Measurements from ENCODE around the gene SLC37A3.
"Not testable (repeated sequence)": the region's sequence is repeated elsewhere in the genome, so short reads cannot be mapped to it uniquely, and the experiment has no call there.

Gene SLC37A3

GRCh38 chr7:140342727-140343514 lies 55.4 kb downstream of the SLC37A3 start:
- DNase-seq, result peak; percentile 33

- DNase-seq, result not testable (repeated sequence)
These were observed 59.4 kb downstream of the SLC37A3 start for GRCh38 chr7:140338959-140339358.

GRCh38 chr7:140334341-140335057 lies 63.8 kb downstream of the SLC37A3 start:
- DNase-seq, result no peak

GRCh38 chr7:140333686-140334085 lies 64.6 kb downstream of the SLC37A3 start:
- no peak for DNase-seq

GRCh38 chr7:140333223-140333622 lies 65.1 kb downstream of the SLC37A3 start:
- DNase-seq, result no peak

- DNase-seq, result no peak
These were observed 67.7 kb downstream of the SLC37A3 start for GRCh38 chr7:140330595-140330994.

- DNase-seq, result no peak
These were observed 68.2 kb downstream of the SLC37A3 start for GRCh38 chr7:140330128-140330527.

GRCh38 chr7:140327261-140327661 lies 71.1 kb downstream of the SLC37A3 start:
- no peak for DNase-seq

GRCh38 chr7:140326116-140326928 lies 72.0 kb downstream of the SLC37A3 start:
- peak; percentile 80 for DNase-seq

- DNase-seq, result no peak
These were observed 72.7 kb downstream of the SLC37A3 start for GRCh38 chr7:140325600-140325999.

- no peak for DNase-seq
These were observed 73.6 kb downstream of the SLC37A3 start for GRCh38 chr7:140324714-140325113.

GRCh38 chr7:140322759-140323158 lies 75.6 kb downstream of the SLC37A3 start:
- no peak for DNase-seq

- not testable (repeated sequence) for DNase-seq
These were observed 78.3 kb downstream of the SLC37A3 start for GRCh38 chr7:140320078-140320477.

- no peak for DNase-seq
These were observed 80.3 kb downstream of the SLC37A3 start for GRCh38 chr7:140317999-140318398.

- DNase-seq, result no peak
These were observed 80.7 kb downstream of the SLC37A3 start for GRCh38 chr7:140317597-140317996.

GRCh38 chr7:140316165-140316661 lies 82.1 kb downstream of the SLC37A3 start:
- peak; percentile 31 for DNase-seq

- DNase-seq, result no peak
These were observed 82.7 kb downstream of the SLC37A3 start for GRCh38 chr7:140315498-140316164.

GRCh38 chr7:140314573-140315480 lies 83.5 kb downstream of the SLC37A3 start:
- no peak for DNase-seq

- DNase-seq, result no peak
These were observed 86.0 kb downstream of the SLC37A3 start for GRCh38 chr7:140312141-140312846.

GRCh38 chr7:140311128-140311527 lies 87.2 kb downstream of the SLC37A3 start:
- not testable (repeated sequence) for DNase-seq
